A673 (cell line): ENCODE data around the gene GDPD5. TPM values are rescaled to one million over a fixed set of nuclear protein-coding genes. Genes with fewer than 3 reads are reported as not detected.

Experiments
- BruUV-seq: library from RNA; stranded (reverse); fragments of 400-500 nt; replicated peaks from 2 replicates; lab custom pipeline; 2021; lab: Mats Ljungman, UMichigan
- CTCF ChIA-PET: fragments of 300-600 bp; sonication (Branson Sonifier 250); formaldehyde crosslinking; loops from one replicate; lab custom pipeline; 2022; ENCODE audit warnings: antibody characterized with exemption; lab: Charles Lee
- POLR2A ChIA-PET: fragments of 300-600 bp; sonication (Branson Sonifier 250); formaldehyde crosslinking; loops from one replicate; lab custom pipeline; 2022; ENCODE audit warnings: antibody characterized with exemption; ENCODE audit not compliant: low non-redundant PET; lab: Charles Lee
- DNase-seq: peaks from one replicate; pipeline ENCODE4 v3.0.0-alpha.2; 2015; ENCODE audit warnings: low spot score
- H3K27ac ChIP-seq: fragments of 200-600 bp; sonication (generic); 2 replicates; pipeline ENCODE4 v1.5.1; 2016; ENCODE audit warnings: mixed run types, low read depth, mild to moderate bottlenecking, mixed read lengths, antibody characterized with exemption, low read length; ENCODE audit not compliant: poor library complexity, severe bottlenecking
- H3K27me3 ChIP-seq: fragments of 200-600 bp; sonication (generic); replicated peaks from 2 replicates; pipeline ENCODE4 v1.6.1; 2017; ENCODE audit warnings: mixed run types, low read depth, mild to moderate bottlenecking, mixed read lengths, antibody characterized with exemption, low read length; ENCODE audit not compliant: insufficient read depth, poor library complexity
- H3K36me3 ChIP-seq: fragments of 200-600 bp; sonication (generic); 2 replicates; pipeline ENCODE4 v1.6.1; 2016; ENCODE audit warnings: mixed run types, mild to moderate bottlenecking, mixed read lengths, antibody characterized with exemption, low read length; ENCODE audit not compliant: insufficient read depth, poor library complexity, severe bottlenecking
- H3K4me1 ChIP-seq: fragments of 200-600 bp; sonication (generic); 2 replicates; pipeline ENCODE4 v1.6.1; 2017; ENCODE audit warnings: mixed run types, mild to moderate bottlenecking, mixed read lengths, antibody characterized with exemption, low read length; ENCODE audit not compliant: insufficient read depth, poor library complexity, severe bottlenecking
- H3K4me3 ChIP-seq: fragments of 200-600 bp; sonication (generic); 2 replicates; pipeline ENCODE4 v1.5.1; 2016; ENCODE audit warnings: low read depth, mixed run types, mild to moderate bottlenecking, mixed read lengths, low read length; ENCODE audit not compliant: poor library complexity, severe bottlenecking
- H3K9me3 ChIP-seq: fragments of 200-600 bp; sonication (generic); 2 replicates; pipeline ENCODE4 v1.6.1; 2016; ENCODE audit warnings: mixed run types, low read depth, mild to moderate bottlenecking, mixed read lengths, antibody characterized with exemption, low read length; ENCODE audit not compliant: poor library complexity, severe bottlenecking
- CTCF ChIP-seq: fragments of 300-800, 200-600 bp; sonication (generic); conservative IDR thresholded peaks from 2 replicates; pipeline ENCODE4 v1.5.1; 2017; ENCODE audit warnings: low read depth, mild to moderate bottlenecking, antibody characterized with exemption, low read length, moderate library complexity, mixed read lengths
- EZH2 ChIP-seq: fragments of 200-600 bp; sonication (generic); IDR thresholded peaks from 2 replicates; pipeline ENCODE4 v1.6.1; 2017; ENCODE audit warnings: borderline replicate concordance, low read depth, mild to moderate bottlenecking, mixed read lengths, antibody characterized with exemption, low read length; ENCODE audit not compliant: poor library complexity, severe bottlenecking
- intact Hi-C: fragments of 100-400 bp; cut with micrococcal nuclease; formaldehyde crosslinking; loops from one replicate; pipeline ENCODE4 v1.10.0; 2022; ENCODE audit not compliant: unreplicated experiment
- total RNA-seq: library from RNA; stranded (reverse); gene quantifications from 2 replicates; pipeline ENCODE4 v1.2.3, GENCODE V29; 2021

The GDPD5 gene
- total RNA-seq, 1 experiment from 2014 or later: 1.4 TPM

DNA sequence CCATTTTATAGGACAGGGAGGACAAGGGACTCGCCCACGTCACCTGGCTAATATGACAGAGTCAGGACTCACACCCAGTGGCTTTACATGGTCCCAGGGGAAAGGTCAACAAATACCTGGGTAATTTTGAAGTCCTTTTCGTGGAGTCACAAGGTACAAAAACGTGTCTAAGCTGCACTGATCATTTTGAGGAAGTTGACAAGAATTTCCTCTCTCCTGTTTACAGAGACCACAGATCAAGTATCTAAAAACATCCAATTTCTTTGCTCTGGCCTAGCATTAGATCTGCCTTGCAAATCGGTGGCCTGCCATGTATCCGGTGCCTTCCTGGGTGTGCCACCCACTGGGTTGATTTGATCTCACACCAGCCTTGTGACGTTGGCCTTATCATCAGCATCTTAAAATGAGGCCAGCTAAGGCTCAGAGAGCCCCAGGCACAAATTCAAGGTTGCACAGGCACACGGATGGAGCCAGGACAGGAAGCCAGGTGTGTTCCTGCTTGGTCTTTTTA, 17.6 kb downstream of the GDPD5 start:
- Histone ChIP-seq H3K36me3 (no peaks in the 10 kb centered on the region), H3K4me1 (no peaks in the 10 kb centered on the region), H3K4me3 (no peak overlapping the region), H3K9me3 (no peaks in the 10 kb centered on the region), H3K27ac (no peak overlapping the region), H3K27me3 (no peaks in the 10 kb centered on the region)
- POLR2A ChIA-PET: no interaction called here
- TF ChIP-seq EZH2 (no peak), CTCF (no peak)
- intact Hi-C loops: no loop called here
- no peak for DNase-seq
- CTCF ChIA-PET: no interaction called here
- BruUV-seq: no TSS peak

DNA sequence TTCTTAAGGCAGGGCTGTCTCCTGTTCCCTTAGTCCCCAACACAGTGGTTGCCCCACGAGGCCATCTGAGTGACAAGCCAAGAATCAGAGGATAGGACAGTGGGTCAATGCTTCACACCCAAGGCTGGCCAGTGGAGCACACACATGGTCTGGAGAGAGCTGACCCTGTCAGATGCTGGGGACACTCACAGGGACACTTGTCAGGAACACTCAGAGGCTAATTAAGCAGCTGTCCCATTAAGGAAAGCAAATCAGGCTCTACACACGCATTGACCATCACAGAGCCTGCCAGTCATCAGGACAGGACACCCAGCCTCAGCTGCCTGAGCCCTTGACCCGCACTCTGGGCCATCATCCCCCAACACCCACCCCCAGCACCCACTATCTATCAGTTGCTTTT, 18.2 kb downstream of the GDPD5 start:
- POLR2A ChIA-PET: interaction anchor here (0.5 kb wide), 1 partner anchor 189 kb away, joined by 3 read pairs; no protein-coding TSS in a partner anchor
- no TSS peak for BruUV-seq
- no peaks in the 10 kb centered on the region for H3K36me3 ChIP-seq
- no peaks in the 10 kb centered on the region for H3K4me1 ChIP-seq
- no peak for TF ChIP-seq EZH2
- no peak for TF ChIP-seq CTCF
- no peak for DNase-seq
- CTCF ChIA-PET: no interaction called here
- H3K27ac ChIP-seq: no peak overlapping the region
- no peak overlapping the region for H3K4me3 ChIP-seq
- no peaks in the 10 kb centered on the region for H3K9me3 ChIP-seq
- intact Hi-C loops: no loop called here
- H3K27me3 ChIP-seq: no peaks in the 10 kb centered on the region

GRCh38 chr11:75506827-75507226, 18.9 kb downstream of the GDPD5 start:
- BruUV-seq: no TSS peak
- Histone ChIP-seq H3K4me1 (no peaks in the 10 kb centered on the region), H3K36me3 (no peaks in the 10 kb centered on the region), H3K4me3 (no peak overlapping the region), H3K27ac (no peak overlapping the region), H3K9me3 (no peaks in the 10 kb centered on the region), H3K27me3 (no peaks in the 10 kb centered on the region)
- intact Hi-C loops: no loop called here
- TF ChIP-seq EZH2: no peak
- TF ChIP-seq CTCF: no peak
- DNase-seq: no peak
- CTCF ChIA-PET: interaction anchor here (0.6 kb wide), 1 partner anchor 24 kb away, joined by 9 read pairs; no protein-coding TSS in a partner anchor
- POLR2A ChIA-PET: no interaction called here
